HepG2 (cell line): ENCODE data around the gene ETS2. TPM values are rescaled to one million over a fixed set of nuclear protein-coding genes. Genes with fewer than 3 reads are reported as not detected.

Experiments
- KLF11 ChIP-seq: IDR thresholded peaks from 2 replicates; pipeline ENCODE4 v1.6.1; 2016; ENCODE audit warnings: missing compliant biosample characterization
- MAFK ChIP-seq, 2 experiments: IDR thresholded peaks in 1 of 2; conservative IDR thresholded peaks in 1 of 2; 2 replicates each; pipeline ENCODE4 v1.6.1; 2011; ENCODE audit warnings: improper control_type of control experiment in 2 of 2, low read length in 2 of 2
- MED13 ChIP-seq: sonication (generic); formaldehyde crosslinking; IDR thresholded peaks from 2 replicates; pipeline ENCODE4 v1.5.0; 2020; ENCODE audit warnings: missing genetic modification reagents
- NR2C2 ChIP-seq: sonication (generic); formaldehyde crosslinking; IDR thresholded peaks from 2 replicates; pipeline ENCODE4 v1.4.0; 2020; ENCODE audit warnings: missing genetic modification reagents, mild to moderate bottlenecking, moderate library complexity, borderline replicate concordance
- SAFB2 ChIP-seq: sonication (generic); formaldehyde crosslinking; IDR thresholded peaks from 2 replicates; pipeline ENCODE4 v1.5.1; 2020; ENCODE audit warnings: missing genetic modification reagents, low read depth, mild to moderate bottlenecking, borderline replicate concordance
- SATB2 ChIP-seq: sonication (generic); formaldehyde crosslinking; IDR thresholded peaks from 2 replicates; pipeline ENCODE4 v1.5.0; 2020; ENCODE audit warnings: missing genetic modification reagents
- SIX1 ChIP-seq: sonication (generic); formaldehyde crosslinking; IDR thresholded peaks from 2 replicates; pipeline ENCODE4 v1.4.0; 2020; ENCODE audit warnings: missing genetic modification reagents, borderline replicate concordance
- SNAPC2 ChIP-seq: sonication (generic); formaldehyde crosslinking; IDR thresholded peaks from 2 replicates; pipeline ENCODE4 v1.8.1; 2022; ENCODE audit warnings: mild to moderate bottlenecking, missing genetic modification reagents
- TARDBP ChIP-seq: sonication (generic); formaldehyde crosslinking; IDR thresholded peaks from 2 replicates; pipeline ENCODE4 v1.8.0; 2022; ENCODE audit warnings: mild to moderate bottlenecking, missing genetic modification reagents
- ZNF343 ChIP-seq: sonication (generic); formaldehyde crosslinking; IDR thresholded peaks from 2 replicates; pipeline ENCODE4 v1.4.0; 2020; ENCODE audit warnings: mild to moderate bottlenecking, missing genetic modification reagents
- ZNF501 ChIP-seq: sonication (generic); formaldehyde crosslinking; IDR thresholded peaks from 2 replicates; pipeline ENCODE4 v1.5.1; 2020; ENCODE audit warnings: mild to moderate bottlenecking, moderate library complexity, missing genetic modification reagents
- polyA plus RNA-seq, 8 experiments: library from polyadenylated mRNA; depleted of rRNA in 3 of 8; stranded (reverse) in 7 of 8; unstranded in 1 of 8; fragments of >200 nt; fragmentation: Illumina TruSeq in 4 of 8; extraction: Trizol in 4 of 8; gene quantifications; 2 replicates each; pipeline versions ENCODE4 v1.2.1 to v1.2.3, GENCODE V29; 2011 to 2016; ENCODE audit warnings: low read depth in 4 of 8, missing spikeins in 1 of 8, mixed read lengths in 1 of 8; ENCODE audit not compliant: insufficient read depth in 1 of 8
- total RNA-seq, 5 experiments: library from RNA; depleted of rRNA; stranded (reverse); fragments of >200 nt; fragmentation: Illumina TruSeq; extraction: Trizol; gene quantifications; 2 replicates each; pipeline ENCODE4 v1.2.3, GENCODE V29; 2016; ENCODE audit warnings: low read depth in 1 of 5
- TF ChIP-seq, protein P1 (sequence below): sonication (generic); formaldehyde crosslinking; IDR thresholded peaks from 2 replicates; pipeline ENCODE4 v1.4.0; 2020; ENCODE audit warnings: missing genetic modification reagents
- TF ChIP-seq, protein P2 (sequence below): sonication (generic); formaldehyde crosslinking; IDR thresholded peaks from 2 replicates; pipeline ENCODE4 v1.4.0; 2020; ENCODE audit warnings: low read depth, missing genetic modification reagents
- TF ChIP-seq, protein P3 (sequence below): sonication (generic); formaldehyde crosslinking; conservative IDR thresholded peaks from 2 replicates; pipeline ENCODE4 v1.4.0; 2020; ENCODE audit warnings: mild to moderate bottlenecking, missing genetic modification reagents, moderate library complexity
- TF ChIP-seq, protein P4 (sequence below): sonication (generic); formaldehyde crosslinking; IDR thresholded peaks from 2 replicates; pipeline ENCODE4 v1.5.0; 2020; ENCODE audit warnings: missing genetic modification reagents

Gene ETS2
- total and polyA plus RNA-seq, 2 of the 13 experiments (the other 11 are each of a cell fraction or from before 2014, with no cell fraction given): 24.6 to 64.4 TPM

DNA sequence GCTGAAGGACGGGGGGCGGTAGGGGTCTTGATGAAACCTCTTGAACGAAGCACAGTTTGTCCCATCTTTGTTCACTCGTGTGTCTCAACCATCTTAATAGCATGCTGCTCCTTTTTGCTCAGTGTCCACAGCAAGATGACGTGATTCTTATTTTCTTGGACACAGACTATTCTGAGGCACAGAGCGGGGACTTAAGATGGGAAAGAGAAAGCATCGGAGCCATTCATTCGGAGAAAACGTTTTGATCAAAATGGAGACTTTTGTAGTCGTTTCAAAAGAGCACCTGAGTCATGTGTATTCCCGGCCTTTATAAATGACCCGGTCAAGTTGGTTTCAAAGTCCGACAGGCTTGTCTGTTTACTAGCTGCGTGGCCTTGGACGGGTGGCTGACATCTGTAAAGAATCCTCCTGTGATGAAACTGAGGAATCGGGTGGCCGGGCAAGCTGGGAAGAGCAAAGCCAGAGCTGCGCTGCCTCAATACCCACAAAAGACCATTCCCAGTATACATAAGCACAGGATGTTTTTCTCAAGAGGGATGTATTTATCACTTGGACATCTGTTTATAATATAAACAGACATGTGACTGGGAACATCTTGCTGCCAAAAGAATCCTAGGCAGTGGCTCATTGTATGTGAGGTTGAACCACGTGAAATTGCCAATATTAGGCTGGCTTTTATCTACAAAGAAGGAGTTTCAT lies 18.5 kb downstream of the ETS2 start (continued):
- TF ChIP-seq, protein P1, sequence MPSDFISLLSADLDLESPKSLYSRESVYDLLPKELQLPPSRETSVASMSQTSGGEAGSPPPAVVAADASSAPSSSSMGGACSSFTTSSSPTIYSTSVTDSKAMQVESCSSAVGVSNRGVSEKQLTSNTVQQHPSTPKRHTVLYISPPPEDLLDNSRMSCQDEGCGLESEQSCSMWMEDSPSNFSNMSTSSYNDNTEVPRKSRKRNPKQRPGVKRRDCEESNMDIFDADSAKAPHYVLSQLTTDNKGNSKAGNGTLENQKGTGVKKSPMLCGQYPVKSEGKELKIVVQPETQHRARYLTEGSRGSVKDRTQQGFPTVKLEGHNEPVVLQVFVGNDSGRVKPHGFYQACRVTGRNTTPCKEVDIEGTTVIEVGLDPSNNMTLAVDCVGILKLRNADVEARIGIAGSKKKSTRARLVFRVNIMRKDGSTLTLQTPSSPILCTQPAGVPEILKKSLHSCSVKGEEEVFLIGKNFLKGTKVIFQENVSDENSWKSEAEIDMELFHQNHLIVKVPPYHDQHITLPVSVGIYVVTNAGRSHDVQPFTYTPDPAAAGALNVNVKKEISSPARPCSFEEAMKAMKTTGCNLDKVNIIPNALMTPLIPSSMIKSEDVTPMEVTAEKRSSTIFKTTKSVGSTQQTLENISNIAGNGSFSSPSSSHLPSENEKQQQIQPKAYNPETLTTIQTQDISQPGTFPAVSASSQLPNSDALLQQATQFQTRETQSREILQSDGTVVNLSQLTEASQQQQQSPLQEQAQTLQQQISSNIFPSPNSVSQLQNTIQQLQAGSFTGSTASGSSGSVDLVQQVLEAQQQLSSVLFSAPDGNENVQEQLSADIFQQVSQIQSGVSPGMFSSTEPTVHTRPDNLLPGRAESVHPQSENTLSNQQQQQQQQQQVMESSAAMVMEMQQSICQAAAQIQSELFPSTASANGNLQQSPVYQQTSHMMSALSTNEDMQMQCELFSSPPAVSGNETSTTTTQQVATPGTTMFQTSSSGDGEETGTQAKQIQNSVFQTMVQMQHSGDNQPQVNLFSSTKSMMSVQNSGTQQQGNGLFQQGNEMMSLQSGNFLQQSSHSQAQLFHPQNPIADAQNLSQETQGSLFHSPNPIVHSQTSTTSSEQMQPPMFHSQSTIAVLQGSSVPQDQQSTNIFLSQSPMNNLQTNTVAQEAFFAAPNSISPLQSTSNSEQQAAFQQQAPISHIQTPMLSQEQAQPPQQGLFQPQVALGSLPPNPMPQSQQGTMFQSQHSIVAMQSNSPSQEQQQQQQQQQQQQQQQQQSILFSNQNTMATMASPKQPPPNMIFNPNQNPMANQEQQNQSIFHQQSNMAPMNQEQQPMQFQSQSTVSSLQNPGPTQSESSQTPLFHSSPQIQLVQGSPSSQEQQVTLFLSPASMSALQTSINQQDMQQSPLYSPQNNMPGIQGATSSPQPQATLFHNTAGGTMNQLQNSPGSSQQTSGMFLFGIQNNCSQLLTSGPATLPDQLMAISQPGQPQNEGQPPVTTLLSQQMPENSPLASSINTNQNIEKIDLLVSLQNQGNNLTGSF (CRISPR knock-in tag): no peak
- TF ChIP-seq, protein P2, sequence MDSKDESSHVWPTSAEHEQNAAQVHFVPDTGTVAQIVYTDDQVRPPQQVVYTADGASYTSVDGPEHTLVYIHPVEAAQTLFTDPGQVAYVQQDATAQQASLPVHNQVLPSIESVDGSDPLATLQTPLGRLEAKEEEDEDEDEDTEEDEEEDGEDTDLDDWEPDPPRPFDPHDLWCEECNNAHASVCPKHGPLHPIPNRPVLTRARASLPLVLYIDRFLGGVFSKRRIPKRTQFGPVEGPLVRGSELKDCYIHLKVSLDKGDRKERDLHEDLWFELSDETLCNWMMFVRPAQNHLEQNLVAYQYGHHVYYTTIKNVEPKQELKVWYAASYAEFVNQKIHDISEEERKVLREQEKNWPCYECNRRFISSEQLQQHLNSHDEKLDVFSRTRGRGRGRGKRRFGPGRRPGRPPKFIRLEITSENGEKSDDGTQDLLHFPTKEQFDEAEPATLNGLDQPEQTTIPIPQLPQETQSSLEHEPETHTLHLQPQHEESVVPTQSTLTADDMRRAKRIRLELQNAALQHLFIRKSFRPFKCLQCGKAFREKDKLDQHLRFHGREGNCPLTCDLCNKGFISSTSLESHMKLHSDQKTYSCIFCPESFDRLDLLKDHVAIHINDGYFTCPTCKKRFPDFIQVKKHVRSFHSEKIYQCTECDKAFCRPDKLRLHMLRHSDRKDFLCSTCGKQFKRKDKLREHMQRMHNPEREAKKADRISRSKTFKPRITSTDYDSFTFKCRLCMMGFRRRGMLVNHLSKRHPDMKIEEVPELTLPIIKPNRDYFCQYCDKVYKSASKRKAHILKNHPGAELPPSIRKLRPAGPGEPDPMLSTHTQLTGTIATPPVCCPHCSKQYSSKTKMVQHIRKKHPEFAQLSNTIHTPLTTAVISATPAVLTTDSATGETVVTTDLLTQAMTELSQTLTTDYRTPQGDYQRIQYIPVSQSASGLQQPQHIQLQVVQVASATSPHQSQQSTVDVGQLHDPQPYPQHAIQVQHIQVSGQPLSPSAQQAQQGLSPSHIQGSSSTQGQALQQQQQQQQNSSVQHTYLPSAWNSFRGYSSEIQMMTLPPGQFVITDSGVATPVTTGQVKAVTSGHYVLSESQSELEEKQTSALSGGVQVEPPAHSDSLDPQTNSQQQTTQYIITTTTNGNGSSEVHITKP (CRISPR knock-in tag): 0 out of 2 replicates have a peak, but pooled peaks have one; percentile 38
- no peak for TF ChIP-seq MED13
- TF ChIP-seq, protein P3, sequence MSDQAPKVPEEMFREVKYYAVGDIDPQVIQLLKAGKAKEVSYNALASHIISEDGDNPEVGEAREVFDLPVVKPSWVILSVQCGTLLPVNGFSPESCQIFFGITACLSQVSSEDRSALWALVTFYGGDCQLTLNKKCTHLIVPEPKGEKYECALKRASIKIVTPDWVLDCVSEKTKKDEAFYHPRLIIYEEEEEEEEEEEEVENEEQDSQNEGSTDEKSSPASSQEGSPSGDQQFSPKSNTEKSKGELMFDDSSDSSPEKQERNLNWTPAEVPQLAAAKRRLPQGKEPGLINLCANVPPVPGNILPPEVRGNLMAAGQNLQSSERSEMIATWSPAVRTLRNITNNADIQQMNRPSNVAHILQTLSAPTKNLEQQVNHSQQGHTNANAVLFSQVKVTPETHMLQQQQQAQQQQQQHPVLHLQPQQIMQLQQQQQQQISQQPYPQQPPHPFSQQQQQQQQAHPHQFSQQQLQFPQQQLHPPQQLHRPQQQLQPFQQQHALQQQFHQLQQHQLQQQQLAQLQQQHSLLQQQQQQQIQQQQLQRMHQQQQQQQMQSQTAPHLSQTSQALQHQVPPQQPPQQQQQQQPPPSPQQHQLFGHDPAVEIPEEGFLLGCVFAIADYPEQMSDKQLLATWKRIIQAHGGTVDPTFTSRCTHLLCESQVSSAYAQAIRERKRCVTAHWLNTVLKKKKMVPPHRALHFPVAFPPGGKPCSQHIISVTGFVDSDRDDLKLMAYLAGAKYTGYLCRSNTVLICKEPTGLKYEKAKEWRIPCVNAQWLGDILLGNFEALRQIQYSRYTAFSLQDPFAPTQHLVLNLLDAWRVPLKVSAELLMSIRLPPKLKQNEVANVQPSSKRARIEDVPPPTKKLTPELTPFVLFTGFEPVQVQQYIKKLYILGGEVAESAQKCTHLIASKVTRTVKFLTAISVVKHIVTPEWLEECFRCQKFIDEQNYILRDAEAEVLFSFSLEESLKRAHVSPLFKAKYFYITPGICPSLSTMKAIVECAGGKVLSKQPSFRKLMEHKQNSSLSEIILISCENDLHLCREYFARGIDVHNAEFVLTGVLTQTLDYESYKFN (CRISPR knock-in tag): peak; percentile 91
- no peak for TF ChIP-seq KLF11
- TF ChIP-seq, protein P4, sequence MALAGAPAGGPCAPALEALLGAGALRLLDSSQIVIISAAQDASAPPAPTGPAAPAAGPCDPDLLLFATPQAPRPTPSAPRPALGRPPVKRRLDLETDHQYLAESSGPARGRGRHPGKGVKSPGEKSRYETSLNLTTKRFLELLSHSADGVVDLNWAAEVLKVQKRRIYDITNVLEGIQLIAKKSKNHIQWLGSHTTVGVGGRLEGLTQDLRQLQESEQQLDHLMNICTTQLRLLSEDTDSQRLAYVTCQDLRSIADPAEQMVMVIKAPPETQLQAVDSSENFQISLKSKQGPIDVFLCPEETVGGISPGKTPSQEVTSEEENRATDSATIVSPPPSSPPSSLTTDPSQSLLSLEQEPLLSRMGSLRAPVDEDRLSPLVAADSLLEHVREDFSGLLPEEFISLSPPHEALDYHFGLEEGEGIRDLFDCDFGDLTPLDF (CRISPR knock-in tag): no peak
- 0 out of 2 replicates have a peak, but pooled peaks have one; percentile 42 for TF ChIP-seq SNAPC2 (CRISPR knock-in tag)
- TF ChIP-seq SAFB2 (CRISPR knock-in tag): no peak
- no peak for TF ChIP-seq MAFK (conservative IDR thresholded peaks at IDR 0.05 in 1 of 2, IDR thresholded peaks at IDR 0.05 in 1 of 2; ENCODE audit: low read length in 2 of 2)
- peak; percentile 78 for TF ChIP-seq TARDBP (CRISPR knock-in tag)
- TF ChIP-seq NR2C2 (CRISPR knock-in tag): peak; percentile 84
- TF ChIP-seq SIX1 (CRISPR knock-in tag): peak; percentile 61; the same call in 1 of the 2 replicates
- TF ChIP-seq ZNF343 (CRISPR knock-in tag): no peak
- TF ChIP-seq SATB2 (CRISPR knock-in tag): no peak
- peak; percentile 65; the same call in 1 of the 2 replicates for TF ChIP-seq ZNF501 (CRISPR knock-in tag)
